HepG2 (cell line): ENCODE measurements around the gene AFAP1. TPM values are rescaled to one million over a fixed set of nuclear protein-coding genes. Genes with fewer than 3 reads are reported as not detected.

ENCODE experiments used
- ATAC-seq: fragments of 200-7000 bp; cut with Tn5 transposase; 3 replicates; pipeline ENCODE4 v1.9.1; 2020; ENCODE audit warnings: mild to moderate bottlenecking, moderate library complexity
- BruUV-seq: library from RNA; stranded (reverse); fragments of 400-500 nt; replicated peaks from 2 replicates; lab custom pipeline; 2021; lab: Mats Ljungman, UMichigan
- CTCF ChIA-PET: fragments of 300-600 bp; formaldehyde crosslinking; extraction: SDS; loops from one replicate; lab custom pipeline; 2021; ENCODE audit warnings: low total read pairs, inconsistent platforms, low intra/inter-chr PET ratio; lab: Yijun Ruan, JAX
- POLR2A ChIA-PET: fragments of 350-600 bp; sonication (Branson Sonifier 250); formaldehyde crosslinking; loops from one replicate; lab custom pipeline; 2020; ENCODE audit warnings: antibody characterized with exemption, inconsistent platforms; lab: Yijun Ruan, JAX
- DNase-seq: peaks from one replicate; pipeline ENCODE4 v3.0.0-alpha.2; 2015; ENCODE audit warnings: low spot score
- FAIRE-seq: peaks from 3 replicates; lab custom pipeline; 2011; peaks lifted over from hg19 to GRCh38; lab: Jason Lieb, UNC
- H2AFZ ChIP-seq: one replicate; pipeline ENCODE4 v1.6.1; 2011; ENCODE audit warnings: low read length, inconsistent platforms
- H3K27ac ChIP-seq: fragments of 300-600 bp; 3 replicates; pipeline ENCODE4 v1.8.0; 2011; ENCODE audit warnings: mixed run types, mild to moderate bottlenecking, mixed read lengths, low read length, inconsistent platforms; ENCODE audit not compliant: insufficient read depth; ENCODE audit errors: extremely low read length
- H3K27me3 ChIP-seq, 2 experiments: fragments of 200-600 bp in 1 of 2; 2 replicates in 1 of 2; 3 replicates in 1 of 2; pipeline versions ENCODE4 v1.6.0 to v1.8.0; 2011; ENCODE audit warnings: low read length in 2 of 2, mild to moderate bottlenecking in 2 of 2, moderate library complexity in 2 of 2, inconsistent platforms in 1 of 2; ENCODE audit not compliant: insufficient read depth in 2 of 2, control insufficient read depth in 1 of 2
- H3K36me3 ChIP-seq, 2 experiments: fragments of 200-600 bp in 1 of 2; replicated peaks in 1 of 2; 2 replicates in 1 of 2; 3 replicates in 1 of 2; pipeline versions ENCODE4 v1.5.1 to v1.8.0; 2011; ENCODE audit warnings: low read length in 2 of 2, inconsistent platforms in 1 of 2; ENCODE audit not compliant: insufficient read depth in 2 of 2, control insufficient read depth in 1 of 2
- H3K4me1 ChIP-seq: 2 replicates; pipeline ENCODE4 v1.5.1; 2012; ENCODE audit warnings: low read length, inconsistent platforms; ENCODE audit not compliant: insufficient read depth
- H3K4me2 ChIP-seq: 2 replicates; pipeline ENCODE4 v1.6.0; 2011; ENCODE audit warnings: low read depth, low read length, inconsistent platforms
- H3K4me3 ChIP-seq, 3 experiments: fragments of 200-600 bp in 1 of 3; sonication (generic), shearing (Covaris generic) in 1 of 3; replicated peaks in 1 of 3; 2 replicates each; pipeline ENCODE4 v1.5.1; 2011 to 2016; ENCODE audit warnings: low read length in 3 of 3, inconsistent platforms in 2 of 3, low read depth in 2 of 3, mild to moderate bottlenecking in 2 of 3, control low read depth in 1 of 3, mixed read lengths in 1 of 3; ENCODE audit not compliant: insufficient read depth in 1 of 3
- H3K79me2 ChIP-seq: one replicate; pipeline ENCODE4 v1.6.1; 2011; ENCODE audit warnings: low read length, inconsistent platforms; ENCODE audit not compliant: insufficient read depth
- H3K9ac ChIP-seq: 2 replicates; pipeline ENCODE4 v1.6.0; 2011; ENCODE audit warnings: mild to moderate bottlenecking, low read depth, low read length, inconsistent platforms; ENCODE audit not compliant: insufficient read depth
- H3K9me3 ChIP-seq: 2 replicates; pipeline ENCODE4 v1.5.1; 2012; ENCODE audit warnings: mild to moderate bottlenecking, low read length
- H4K20me1 ChIP-seq: 2 replicates; pipeline ENCODE4 v1.6.0; 2011; ENCODE audit warnings: inconsistent platforms, mild to moderate bottlenecking, low read length, moderate library complexity; ENCODE audit not compliant: insufficient read depth
- AGO1 ChIP-seq: fragments of 200-400 bp; formaldehyde crosslinking; IDR thresholded peaks from 2 replicates; pipeline ENCODE4 v1.6.1; 2017; ENCODE audit warnings: mild to moderate bottlenecking, low read depth, low read length, moderate library complexity; ENCODE audit not compliant: poor library complexity, severe bottlenecking
- AKAP8 ChIP-seq: sonication (generic); formaldehyde crosslinking; IDR thresholded peaks from 2 replicates; pipeline ENCODE4 v1.5.1; 2020; ENCODE audit warnings: mild to moderate bottlenecking, missing genetic modification reagents
- MIER2 ChIP-seq: IDR thresholded peaks from 2 replicates; pipeline ENCODE4 v1.6.1; 2016; ENCODE audit warnings: missing biosample characterization, missing genetic modification reagents
- MIXL1 ChIP-seq: IDR thresholded peaks from 2 replicates; pipeline ENCODE4 v1.6.1; 2016
- PAF1 ChIP-seq: IDR thresholded peaks from 2 replicates; pipeline ENCODE4 v1.6.1; 2016; ENCODE audit warnings: missing genetic modification reagents, missing compliant biosample characterization
- RAD21 ChIP-seq: fragments of 450-650 bp; formaldehyde crosslinking; IDR thresholded peaks from 2 replicates; pipeline ENCODE4 v1.5.0; 2020; ENCODE audit warnings: mild to moderate bottlenecking
- SMAD9 ChIP-seq: sonication (generic); formaldehyde crosslinking; IDR thresholded peaks from 2 replicates; pipeline ENCODE4 v1.5.1; 2020; ENCODE audit warnings: mild to moderate bottlenecking, missing genetic modification reagents
- SYNCRIP ChIP-seq: fragments of 200-400 bp; formaldehyde crosslinking; IDR thresholded peaks from 2 replicates; pipeline ENCODE4 v1.6.1; 2018; ENCODE audit warnings: mild to moderate bottlenecking, low read depth, low read length; ENCODE audit not compliant: insufficient read depth
- XRCC5 ChIP-seq: fragments of 200-400 bp; formaldehyde crosslinking; optimal IDR thresholded peaks from 2 replicates; pipeline ENCODE3; 2017; ENCODE audit warnings: mild to moderate bottlenecking, low read length
- ZFP82 ChIP-seq: sonication (generic); formaldehyde crosslinking; IDR thresholded peaks from 2 replicates; pipeline ENCODE4 v1.5.1; 2020; ENCODE audit warnings: mild to moderate bottlenecking, missing genetic modification reagents, borderline replicate concordance
- ZNF138 ChIP-seq: sonication (generic); formaldehyde crosslinking; IDR thresholded peaks from 2 replicates; pipeline ENCODE4 v1.5.0; 2020; ENCODE audit warnings: mild to moderate bottlenecking, low read depth, missing genetic modification reagents
- ZNF207 ChIP-seq: fragments of 450-650 bp; IDR thresholded peaks from 2 replicates; pipeline ENCODE4 v1.6.1; 2016; ENCODE audit warnings: antibody characterized with exemption, borderline replicate concordance
- ZNF230 ChIP-seq: sonication (generic); formaldehyde crosslinking; IDR thresholded peaks from 2 replicates; pipeline ENCODE4 v1.4.0; 2020; ENCODE audit warnings: mild to moderate bottlenecking, missing genetic modification reagents
- ZNF292 ChIP-seq: sonication (generic); formaldehyde crosslinking; IDR thresholded peaks from 2 replicates; pipeline ENCODE4 v1.8.1; 2022; ENCODE audit warnings: mild to moderate bottlenecking, low read depth, missing genetic modification reagents, borderline replicate concordance
- ZNF468 ChIP-seq: sonication (generic); formaldehyde crosslinking; IDR thresholded peaks from 2 replicates; pipeline ENCODE4 v1.8.0; 2022; ENCODE audit warnings: mild to moderate bottlenecking, moderate library complexity, missing genetic modification reagents
- ZNF670 ChIP-seq: sonication (generic); formaldehyde crosslinking; IDR thresholded peaks from 2 replicates; pipeline ENCODE4 v1.8.0; 2022; ENCODE audit warnings: mild to moderate bottlenecking, missing genetic modification reagents, borderline replicate concordance
- ZNF713 ChIP-seq: sonication (generic); formaldehyde crosslinking; IDR thresholded peaks from 2 replicates; pipeline ENCODE4 v1.4.0; 2020; ENCODE audit warnings: mild to moderate bottlenecking, missing genetic modification reagents
- ZNF839 ChIP-seq: sonication (generic); formaldehyde crosslinking; IDR thresholded peaks from 2 replicates; pipeline ENCODE4 v1.4.0; 2020; ENCODE audit warnings: missing genetic modification reagents, mild to moderate bottlenecking, borderline replicate concordance
- WGBS: methylation state at CpG from one replicate; pipeline ENCODE4 v1.1.6; 2017; ENCODE audit warnings: low lambda C conversion rate; 5-methylcytosine and 5-hydroxymethylcytosine counted together
- in situ Hi-C: cut with HindIII; loops from 2 replicates; pipeline ENCODE4 v1.10.0; 2017; ENCODE audit warnings: low pct_unique_long_range_greater_than_20kb; ENCODE audit not compliant: extremely low pct_ligation_motif_present
- intact Hi-C: fragments of 100-400 bp; cut with micrococcal nuclease; formaldehyde crosslinking; loops from one replicate; pipeline ENCODE4 v1.10.0; 2022; ENCODE audit not compliant: unreplicated experiment
- polyA plus RNA-seq, 8 experiments: library from polyadenylated mRNA; depleted of rRNA in 3 of 8; stranded (reverse) in 7 of 8; unstranded in 1 of 8; fragments of >200 nt; fragmentation: Illumina TruSeq in 4 of 8; extraction: Trizol in 4 of 8; gene quantifications; 2 replicates each; pipeline versions ENCODE4 v1.2.1 to v1.2.3, GENCODE V29; 2011 to 2016; ENCODE audit warnings: low read depth in 4 of 8, missing spikeins in 1 of 8, mixed read lengths in 1 of 8; ENCODE audit not compliant: insufficient read depth in 1 of 8
- total RNA-seq, 5 experiments: library from RNA; depleted of rRNA; stranded (reverse); fragments of >200 nt; fragmentation: Illumina TruSeq; extraction: Trizol; gene quantifications; 2 replicates each; pipeline ENCODE4 v1.2.3, GENCODE V29; 2016; ENCODE audit warnings: low read depth in 1 of 5

AFAP1 gene
- total and polyA plus RNA-seq, 2 of the 13 experiments (the other 11 are each of a cell fraction or from before 2014, with no cell fraction given): 2.5 TPM

DNA sequence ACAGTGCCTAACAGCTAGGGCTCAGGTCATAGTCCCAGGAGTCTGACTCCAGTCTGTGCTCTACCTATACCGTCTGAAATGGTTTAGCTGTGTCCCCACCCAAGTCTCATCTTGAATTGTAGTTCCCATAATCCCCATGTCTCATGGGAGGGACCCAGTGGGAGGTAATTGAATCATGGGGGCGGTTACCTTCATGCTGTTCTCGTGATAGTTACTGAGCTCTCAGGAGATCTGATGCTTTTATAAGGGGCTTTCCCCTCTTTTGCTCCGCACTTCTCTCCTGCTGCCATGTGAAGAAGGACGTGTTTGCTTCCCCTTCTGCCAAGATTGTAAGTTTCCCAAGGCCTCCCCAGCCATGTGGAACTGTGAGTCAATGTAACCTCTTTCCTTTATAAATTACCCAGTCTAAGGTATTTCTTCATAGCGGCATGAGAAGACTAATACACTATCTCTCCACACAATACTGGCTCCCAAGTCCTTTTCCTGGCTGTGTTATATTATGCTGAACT is 110.8 kb downstream of the AFAP1 start:
- CTCF ChIA-PET: no interaction called here
- no peak for DNase-seq
- H3K4me3 ChIP-seq: no peak overlapping the region
- no peak overlapping the region for H3K27ac ChIP-seq
- no peaks in the 10 kb centered on the region for H3K9me3 ChIP-seq
- FAIRE-seq: no peak
- no peak overlapping the region for H2AFZ ChIP-seq
- intact Hi-C loops (no loop called here), in situ Hi-C loops (no loop called here)
- H3K4me1 ChIP-seq: peaks cover 13% of the 10 kb centered on the region
- H3K27me3 ChIP-seq: no peaks in the 10 kb centered on the region
- peaks cover 0 to 2% of the 10 kb centered on the region in 2 experiments; a peak in 3 of 5 replicates for H3K36me3 ChIP-seq
- no peak for TF ChIP-seq MIER2 (CRISPR knock-in tag)
- no peak for TF ChIP-seq ZNF713 (CRISPR knock-in tag)
- TF ChIP-seq ZNF839 (CRISPR knock-in tag): no peak
- no peak for TF ChIP-seq PAF1 (CRISPR knock-in tag)
- no peak for TF ChIP-seq ZNF207
- TF ChIP-seq ZNF138: no peak
- no peak for TF ChIP-seq RAD21 (CRISPR knock-in tag)
- no peak for TF ChIP-seq ZNF292 (CRISPR knock-in tag)
- TF ChIP-seq SYNCRIP: no peak
- TF ChIP-seq MIXL1 (CRISPR knock-in tag): no peak
- no peak for TF ChIP-seq ZNF230 (CRISPR knock-in tag)
- no peak for TF ChIP-seq ZNF468 (CRISPR knock-in tag)
- TF ChIP-seq SMAD9 (CRISPR knock-in tag): no peak
- no peak for TF ChIP-seq AKAP8 (CRISPR knock-in tag)
- TF ChIP-seq AGO1: no peak
- no peak for TF ChIP-seq XRCC5
- TF ChIP-seq ZNF670: no peak
- TF ChIP-seq ZFP82 (CRISPR knock-in tag): no peak
- POLR2A ChIA-PET: interaction anchor here (0.8 kb wide), 1 partner anchor 24 kb away, joined by 3 read pairs; no protein-coding TSS in a partner anchor
- H3K79me2 ChIP-seq: no peaks in the 10 kb centered on the region
- BruUV-seq: no TSS peak
- H3K4me2 ChIP-seq: no peak overlapping the region
- no peak overlapping the region for H3K9ac ChIP-seq
- H4K20me1 ChIP-seq: no peaks in the 10 kb centered on the region
- WGBS: 94% methylated on average over 6 of the region's 6 CpGs
- ATAC-seq: no peak
